ENCODE measurements around the gene ZFR2.
"Not testable (repeated sequence)": the region's sequence is repeated elsewhere in the genome, so short reads cannot be mapped to it uniquely, and the experiment has no call there.

Gene ZFR2

DNA sequence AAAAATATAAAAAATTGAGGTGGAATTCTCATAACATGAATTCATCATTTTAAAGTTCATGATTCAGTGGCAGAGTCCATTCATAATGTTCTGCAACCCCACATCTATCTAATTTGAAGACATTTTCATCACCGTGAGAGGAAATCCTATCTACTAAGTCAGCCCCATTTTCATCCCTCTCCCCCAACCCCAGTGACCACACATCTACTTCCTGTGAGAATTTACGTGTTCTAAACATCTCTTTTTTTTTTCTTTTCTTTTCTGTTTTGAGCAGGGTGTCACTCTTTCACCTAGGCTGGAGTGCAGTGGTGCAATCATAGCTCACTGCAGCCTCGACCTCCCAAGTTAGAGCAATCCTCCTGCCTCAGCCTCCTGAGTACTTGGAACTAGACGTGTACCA lies 29.1 kb upstream of the ZFR2 start:
- DNase-seq, result no peak
- no peak overlapping the region for H3K9ac ChIP-seq (ENCODE audit: low read length)
- no peak overlapping the region for H3K27ac ChIP-seq (ENCODE audit: low read depth, low read length)
- no peak overlapping the region for H2BK15ac ChIP-seq (replicated peaks; ENCODE audit: low read depth)
- H3K79me1 ChIP-seq (ENCODE audit: low read length), result no peaks in the 10 kb centered on the region
- no peak overlapping the region for H2BK5ac ChIP-seq (ENCODE audit: low read length)
- no peaks in the 10 kb centered on the region for H3K79me2 ChIP-seq (ENCODE audit: control insufficient read depth, insufficient read depth, low read length)
- H3K4me3 ChIP-seq (ENCODE audit: low read length), result no peak overlapping the region
- H3K56ac ChIP-seq (ENCODE audit: low read length), result no peak overlapping the region
- no peak overlapping the region for H3K4me2 ChIP-seq (ENCODE audit: low read length)
- H3K27me3 ChIP-seq (ENCODE audit: insufficient read depth, low read length, poor library complexity), result no peaks in the 10 kb centered on the region
- no peak overlapping the region for H3K18ac ChIP-seq (ENCODE audit: low read length)
- no peak overlapping the region for H3K23ac ChIP-seq (ENCODE audit: low read length)
- H4K8ac ChIP-seq (ENCODE audit: low read depth, low read length), result no peak overlapping the region
- no peak overlapping the region for H4K5ac ChIP-seq (ENCODE audit: low read length)
- no peak overlapping the region for H2AK5ac ChIP-seq (ENCODE audit: low read length)
- H2BK120ac ChIP-seq (ENCODE audit: low read depth, low read length), result no peak overlapping the region
- no peaks in the 10 kb centered on the region for H3K36me3 ChIP-seq (ENCODE audit: control insufficient read depth, insufficient read depth, low read length)
- H3K4me1 ChIP-seq (ENCODE audit: control insufficient read depth, low read depth, low read length), result no peaks in the 10 kb centered on the region
- WGBS (ENCODE audit: extremely low coverage, insufficient coverage, low lambda C conversion rate), result no CpG with 5 or more reads among the region's 4 CpGs
- H3K4ac ChIP-seq (ENCODE audit: low read depth, low read length), result no peak overlapping the region

DNA sequence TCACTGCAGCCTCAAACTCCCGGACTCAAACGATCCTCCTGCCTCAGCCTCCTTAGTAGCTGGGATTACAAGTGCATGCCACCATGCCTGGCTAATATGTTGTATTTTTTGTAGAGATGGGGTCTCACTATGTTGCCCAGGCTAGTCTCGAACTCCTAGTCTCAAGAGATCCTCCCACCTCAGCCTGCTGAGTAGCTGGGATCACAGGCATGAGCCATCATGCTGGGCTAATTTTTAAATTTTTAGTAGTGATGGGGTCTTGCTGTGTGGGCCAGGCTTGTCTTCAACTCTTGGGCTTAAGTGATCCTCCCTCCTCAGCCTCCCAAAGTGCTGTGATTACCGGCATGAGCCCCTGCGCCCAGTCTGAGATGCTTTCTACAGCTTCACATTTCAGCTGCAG lies 26.9 kb upstream of the ZFR2 start:
- no peak overlapping the region for H3K4ac ChIP-seq (ENCODE audit: low read depth, low read length)
- H3K9ac ChIP-seq (ENCODE audit: low read length), result no peak overlapping the region
- no peak overlapping the region for H3K27ac ChIP-seq (ENCODE audit: low read depth, low read length)
- H3K4me1 ChIP-seq (ENCODE audit: control insufficient read depth, low read depth, low read length), result no peaks in the 10 kb centered on the region
- no CpG with 5 or more reads among the region's 5 CpGs for WGBS (ENCODE audit: extremely low coverage, insufficient coverage, low lambda C conversion rate)
- H3K18ac ChIP-seq (ENCODE audit: low read length), result no peak overlapping the region
- no peaks in the 10 kb centered on the region for H3K79me2 ChIP-seq (ENCODE audit: control insufficient read depth, insufficient read depth, low read length)
- no peaks in the 10 kb centered on the region for H3K27me3 ChIP-seq (ENCODE audit: insufficient read depth, low read length, poor library complexity)
- no peaks in the 10 kb centered on the region for H3K36me3 ChIP-seq (ENCODE audit: control insufficient read depth, insufficient read depth, low read length)
- H2BK15ac ChIP-seq (replicated peaks; ENCODE audit: low read depth), result no peak overlapping the region
- H3K23ac ChIP-seq (ENCODE audit: low read length), result no peak overlapping the region
- no peak overlapping the region for H3K56ac ChIP-seq (ENCODE audit: low read length)
- H2BK5ac ChIP-seq (ENCODE audit: low read length), result no peak overlapping the region
- no peak overlapping the region for H4K5ac ChIP-seq (ENCODE audit: low read length)
- no peak overlapping the region for H2BK120ac ChIP-seq (ENCODE audit: low read depth, low read length)
- no peak overlapping the region for H4K8ac ChIP-seq (ENCODE audit: low read depth, low read length)
- no peak overlapping the region for H3K4me3 ChIP-seq (ENCODE audit: low read length)
- H3K4me2 ChIP-seq (ENCODE audit: low read length), result no peak overlapping the region
- H2AK5ac ChIP-seq (ENCODE audit: low read length), result no peak overlapping the region
- H3K79me1 ChIP-seq (ENCODE audit: low read length), result no peaks in the 10 kb centered on the region
- DNase-seq, result no peak

- not testable (repeated sequence) for H3K4me3 ChIP-seq (ENCODE audit: low read length); H2BK15ac ChIP-seq (replicated peaks; ENCODE audit: low read depth); H3K79me2 ChIP-seq (ENCODE audit: control insufficient read depth, insufficient read depth, low read length); H2BK5ac ChIP-seq (ENCODE audit: low read length); H3K23ac ChIP-seq (ENCODE audit: low read length); H4K8ac ChIP-seq (ENCODE audit: low read depth, low read length); H3K9ac ChIP-seq (ENCODE audit: low read length); H3K27ac ChIP-seq (ENCODE audit: low read depth, low read length); H4K5ac ChIP-seq (ENCODE audit: low read length); H2BK120ac ChIP-seq (ENCODE audit: low read depth, low read length); H3K79me1 ChIP-seq (ENCODE audit: low read length); H2AK5ac ChIP-seq (ENCODE audit: low read length); H3K27me3 ChIP-seq (ENCODE audit: insufficient read depth, low read length, poor library complexity); H3K56ac ChIP-seq (ENCODE audit: low read length); H3K36me3 ChIP-seq (ENCODE audit: control insufficient read depth, insufficient read depth, low read length); H3K4ac ChIP-seq (ENCODE audit: low read depth, low read length); H3K18ac ChIP-seq (ENCODE audit: low read length); H3K4me2 ChIP-seq (ENCODE audit: low read length); H3K4me1 ChIP-seq (ENCODE audit: control insufficient read depth, low read depth, low read length); DNase-seq
- WGBS (ENCODE audit: extremely low coverage, insufficient coverage, low lambda C conversion rate), result no CpG with 5 or more reads among the region's 5 CpGs
Observed at GRCh38 chr19:3894959-3895358, 26.1 kb upstream of the ZFR2 start.

GRCh38 chr19:3893509-3894179 lies 24.8 kb upstream of the ZFR2 start:
- no peak overlapping the region for H3K27ac ChIP-seq (ENCODE audit: low read depth, low read length)
- WGBS (ENCODE audit: extremely low coverage, insufficient coverage, low lambda C conversion rate), result no CpG with 5 or more reads among the region's 12 CpGs
- no peak overlapping the region for H3K18ac ChIP-seq (ENCODE audit: low read length)
- H4K8ac ChIP-seq (ENCODE audit: low read depth, low read length), result no peak overlapping the region
- no peak overlapping the region for H2BK120ac ChIP-seq (ENCODE audit: low read depth, low read length)
- H3K79me1 ChIP-seq (ENCODE audit: low read length), result no peaks in the 10 kb centered on the region
- no peak overlapping the region for H3K56ac ChIP-seq (ENCODE audit: low read length)
- no peak overlapping the region for H4K5ac ChIP-seq (ENCODE audit: low read length)
- no peak overlapping the region for H3K9ac ChIP-seq (ENCODE audit: low read length)
- H3K36me3 ChIP-seq (ENCODE audit: control insufficient read depth, insufficient read depth, low read length), result no peaks in the 10 kb centered on the region
- H3K4me3 ChIP-seq (ENCODE audit: low read length), result no peak overlapping the region
- H2BK5ac ChIP-seq (ENCODE audit: low read length), result no peak overlapping the region
- no peak overlapping the region for H3K4me2 ChIP-seq (ENCODE audit: low read length)
- DNase-seq, result no peak
- no peaks in the 10 kb centered on the region for H3K4me1 ChIP-seq (ENCODE audit: control insufficient read depth, low read depth, low read length)
- no peak overlapping the region for H2AK5ac ChIP-seq (ENCODE audit: low read length)
- H3K23ac ChIP-seq (ENCODE audit: low read length), result no peak overlapping the region
- H3K27me3 ChIP-seq (ENCODE audit: insufficient read depth, low read length, poor library complexity), result no peaks in the 10 kb centered on the region
- H2BK15ac ChIP-seq (replicated peaks; ENCODE audit: low read depth), result no peak overlapping the region
- H3K4ac ChIP-seq (ENCODE audit: low read depth, low read length), result no peak overlapping the region
- H3K79me2 ChIP-seq (ENCODE audit: control insufficient read depth, insufficient read depth, low read length), result no peaks in the 10 kb centered on the region

GRCh38 chr19:3890591-3890990 lies 21.8 kb upstream of the ZFR2 start:
- no peak overlapping the region for H2BK15ac ChIP-seq (replicated peaks; ENCODE audit: low read depth)
- no peaks in the 10 kb centered on the region for H3K27me3 ChIP-seq (ENCODE audit: insufficient read depth, low read length, poor library complexity)
- H4K5ac ChIP-seq (ENCODE audit: low read length), result no peak overlapping the region
- no peak overlapping the region for H4K8ac ChIP-seq (ENCODE audit: low read depth, low read length)
- no peak overlapping the region for H2BK120ac ChIP-seq (ENCODE audit: low read depth, low read length)
- H3K4me1 ChIP-seq (ENCODE audit: control insufficient read depth, low read depth, low read length), result no peaks in the 10 kb centered on the region
- H3K27ac ChIP-seq (ENCODE audit: low read depth, low read length), result no peak overlapping the region
- H3K23ac ChIP-seq (ENCODE audit: low read length), result no peak overlapping the region
- no peak for DNase-seq
- H2BK5ac ChIP-seq (ENCODE audit: low read length), result no peak overlapping the region
- H3K36me3 ChIP-seq (ENCODE audit: control insufficient read depth, insufficient read depth, low read length), result no peaks in the 10 kb centered on the region
- no peak overlapping the region for H3K56ac ChIP-seq (ENCODE audit: low read length)
- H3K79me1 ChIP-seq (ENCODE audit: low read length), result no peaks in the 10 kb centered on the region
- H3K79me2 ChIP-seq (ENCODE audit: control insufficient read depth, insufficient read depth, low read length), result no peaks in the 10 kb centered on the region
- no peak overlapping the region for H3K4ac ChIP-seq (ENCODE audit: low read depth, low read length)
- H2AK5ac ChIP-seq (ENCODE audit: low read length), result no peak overlapping the region
- no peak overlapping the region for H3K4me2 ChIP-seq (ENCODE audit: low read length)
- H3K4me3 ChIP-seq (ENCODE audit: low read length), result no peak overlapping the region
- H3K9ac ChIP-seq (ENCODE audit: low read length), result no peak overlapping the region
- no peak overlapping the region for H3K18ac ChIP-seq (ENCODE audit: low read length)
- WGBS (ENCODE audit: extremely low coverage, insufficient coverage, low lambda C conversion rate), result no CpG with 5 or more reads among the region's 17 CpGs

DNA sequence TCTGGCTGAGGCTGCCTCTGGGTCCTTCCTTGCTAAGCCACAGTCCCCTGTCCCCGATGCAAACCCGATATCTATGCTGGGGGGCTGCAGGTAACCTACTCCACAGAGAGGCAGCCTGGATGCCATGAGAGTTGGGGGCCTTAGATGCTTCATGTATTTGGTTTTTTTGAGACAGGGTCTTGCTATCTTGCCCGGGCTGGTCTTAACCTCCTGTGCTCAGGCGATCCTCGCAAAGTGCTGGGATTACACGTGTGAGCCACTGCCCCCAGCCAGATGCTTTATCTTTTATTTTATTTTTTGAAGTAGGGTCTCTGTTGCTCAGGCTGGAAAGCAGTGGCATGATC lies 13.2 kb upstream of the ZFR2 start:
- peak overlapping the region; percentile 39 for H3K9ac ChIP-seq (ENCODE audit: low read length)
- no peaks in the 10 kb centered on the region for H3K79me1 ChIP-seq (ENCODE audit: low read length)
- no peak overlapping the region for H3K4me3 ChIP-seq (ENCODE audit: low read length)
- DNase-seq, result no peak
- WGBS (ENCODE audit: extremely low coverage, insufficient coverage, low lambda C conversion rate), result no CpG with 5 or more reads among the region's 6 CpGs
- H3K36me3 ChIP-seq (ENCODE audit: control insufficient read depth, insufficient read depth, low read length), result no peaks in the 10 kb centered on the region
- no peak overlapping the region for H3K18ac ChIP-seq (ENCODE audit: low read length)
- H2BK15ac ChIP-seq (replicated peaks; ENCODE audit: low read depth), result no peak overlapping the region
- peak overlapping the region; percentile 44 for H3K4me2 ChIP-seq (ENCODE audit: low read length)
- no peak overlapping the region for H3K23ac ChIP-seq (ENCODE audit: low read length)
- H3K27me3 ChIP-seq (ENCODE audit: insufficient read depth, low read length, poor library complexity), result no peaks in the 10 kb centered on the region
- H2BK5ac ChIP-seq (ENCODE audit: low read length), result no peak overlapping the region
- no peak overlapping the region for H3K27ac ChIP-seq (ENCODE audit: low read depth, low read length)
- no peaks in the 10 kb centered on the region for H3K4me1 ChIP-seq (ENCODE audit: control insufficient read depth, low read depth, low read length)
- H4K5ac ChIP-seq (ENCODE audit: low read length), result no peak overlapping the region
- no peak overlapping the region for H4K8ac ChIP-seq (ENCODE audit: low read depth, low read length)
- H3K4ac ChIP-seq (ENCODE audit: low read depth, low read length), result no peak overlapping the region
- H2AK5ac ChIP-seq (ENCODE audit: low read length), result no peak overlapping the region
- H3K56ac ChIP-seq (ENCODE audit: low read length), result peak overlapping the region; percentile 54
- no peak overlapping the region for H2BK120ac ChIP-seq (ENCODE audit: low read depth, low read length)
- H3K79me2 ChIP-seq (ENCODE audit: control insufficient read depth, insufficient read depth, low read length), result no peaks in the 10 kb centered on the region
